ENCODE data around the gene CFTR.

The CFTR gene

DNA sequence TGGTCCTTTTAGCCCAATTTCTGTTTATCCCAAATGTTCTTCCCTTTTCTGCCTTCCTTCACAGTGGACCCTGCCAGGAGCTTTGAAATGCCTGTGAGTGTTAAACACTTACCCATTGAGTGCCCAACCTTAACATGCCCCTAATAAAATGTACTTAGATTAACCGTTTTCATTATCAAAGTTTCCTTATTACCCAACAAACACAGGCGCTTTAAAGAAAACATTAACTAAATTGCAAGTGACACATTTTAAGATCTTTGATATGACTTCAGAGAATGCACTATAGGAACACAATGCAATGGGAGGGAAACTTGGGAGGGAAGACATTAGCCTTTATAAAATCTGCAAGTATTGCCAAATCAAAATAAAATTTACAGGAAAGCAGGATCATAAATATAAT, 177.0 kb downstream of the CFTR start:
- no peak for DNase-seq

DNA sequence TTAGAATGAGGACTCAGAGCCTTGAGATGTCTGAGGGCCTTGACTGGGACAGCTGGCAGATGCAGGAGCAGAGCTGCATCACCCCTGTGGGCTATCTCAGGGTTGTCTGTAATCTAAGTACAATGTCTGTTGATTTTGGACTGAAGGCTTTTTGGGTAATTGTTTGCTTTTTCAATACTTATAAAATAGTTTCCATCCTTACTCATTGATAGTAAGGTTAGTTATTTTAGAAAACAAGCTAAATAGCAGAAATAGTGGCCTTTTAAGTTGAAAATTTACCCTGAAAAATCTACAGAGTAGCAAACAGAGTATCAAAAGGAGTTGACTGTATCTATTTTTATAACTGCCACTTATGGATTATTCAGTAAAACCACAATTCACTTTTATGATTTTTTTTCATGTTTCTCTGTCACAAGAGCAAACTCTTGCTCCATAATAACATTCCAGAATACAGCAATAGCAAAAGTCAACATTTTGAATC, 179.7 kb downstream of the CFTR start:
- DNase-seq = no peak

DNA sequence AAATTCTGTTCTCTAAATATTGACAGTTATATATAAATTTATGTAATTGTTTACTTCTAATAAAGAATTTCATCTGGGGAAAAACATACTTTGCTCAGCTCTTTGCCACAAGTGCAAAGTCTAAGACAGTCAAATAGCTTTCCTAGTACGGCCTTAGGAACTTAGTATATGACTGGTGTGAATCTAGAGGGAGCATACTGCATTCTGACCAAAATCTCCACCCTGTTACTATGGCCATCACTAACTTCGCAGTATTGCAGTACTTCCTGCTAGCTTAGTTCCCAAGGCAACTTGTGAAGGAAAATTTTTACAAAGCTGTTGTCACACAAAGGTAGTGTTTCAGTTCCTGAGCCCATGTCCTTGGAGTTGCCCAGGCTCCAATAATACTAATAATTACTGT, 181.5 kb downstream of the CFTR start:
- DNase-seq = no peak

DNA sequence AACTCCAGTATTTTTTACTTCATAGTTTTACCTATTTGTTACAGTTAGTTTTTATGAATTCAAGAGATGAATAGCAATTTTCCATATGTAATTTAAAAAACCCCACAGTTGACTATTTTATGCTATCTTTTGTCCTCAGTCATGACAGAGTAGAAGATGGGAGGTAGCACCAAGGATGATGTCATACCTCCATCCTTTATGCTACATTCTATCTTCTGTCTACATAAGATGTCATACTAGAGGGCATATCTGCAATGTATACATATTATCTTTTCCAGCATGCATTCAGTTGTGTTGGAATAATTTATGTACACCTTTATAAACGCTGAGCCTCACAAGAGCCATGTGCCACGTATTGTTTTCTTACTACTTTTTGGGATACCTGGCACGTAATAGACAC, 184.2 kb downstream of the CFTR start:
- DNase-seq = no peak

DNA sequence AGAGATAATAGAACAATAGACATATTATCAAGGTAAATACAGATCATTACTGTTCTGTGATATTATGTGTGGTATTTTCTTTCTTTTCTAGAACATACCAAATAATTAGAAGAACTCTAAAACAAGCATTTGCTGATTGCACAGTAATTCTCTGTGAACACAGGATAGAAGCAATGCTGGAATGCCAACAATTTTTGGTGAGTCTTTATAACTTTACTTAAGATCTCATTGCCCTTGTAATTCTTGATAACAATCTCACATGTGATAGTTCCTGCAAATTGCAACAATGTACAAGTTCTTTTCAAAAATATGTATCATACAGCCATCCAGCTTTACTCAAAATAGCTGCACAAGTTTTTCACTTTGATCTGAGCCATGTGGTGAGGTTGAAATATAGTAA, 185.5 kb downstream of the CFTR start:
- DNase-seq = no peak

DNA sequence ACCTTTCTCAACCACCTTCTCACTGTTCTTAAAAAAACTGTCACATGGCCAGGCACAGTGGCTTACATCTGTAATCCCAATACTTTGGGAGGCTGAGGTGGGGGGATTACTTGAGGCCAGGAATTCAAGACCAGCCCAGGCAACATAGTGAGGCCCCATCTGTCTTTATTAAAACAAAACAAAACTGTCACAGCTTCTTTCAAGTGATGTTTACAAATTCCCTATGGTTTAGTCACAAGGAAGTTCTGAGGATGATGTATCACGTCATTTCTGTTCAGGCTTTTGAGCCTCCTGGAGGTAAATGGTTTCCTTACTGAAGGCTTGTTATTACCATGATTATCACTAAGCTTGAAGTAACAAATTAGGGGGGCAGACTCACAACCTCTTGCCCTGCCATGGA, 186.2 kb downstream of the CFTR start:
- peak; percentile 20 for DNase-seq

DNA sequence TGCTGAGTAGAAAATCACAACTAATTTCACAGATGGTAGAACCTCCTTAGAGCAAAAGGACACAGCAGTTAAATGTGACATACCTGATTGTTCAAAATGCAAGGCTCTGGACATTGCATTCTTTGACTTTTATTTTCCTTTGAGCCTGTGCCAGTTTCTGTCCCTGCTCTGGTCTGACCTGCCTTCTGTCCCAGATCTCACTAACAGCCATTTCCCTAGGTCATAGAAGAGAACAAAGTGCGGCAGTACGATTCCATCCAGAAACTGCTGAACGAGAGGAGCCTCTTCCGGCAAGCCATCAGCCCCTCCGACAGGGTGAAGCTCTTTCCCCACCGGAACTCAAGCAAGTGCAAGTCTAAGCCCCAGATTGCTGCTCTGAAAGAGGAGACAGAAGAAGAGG, 186.9 kb downstream of the CFTR start:
- DNase-seq = no peak

DNA sequence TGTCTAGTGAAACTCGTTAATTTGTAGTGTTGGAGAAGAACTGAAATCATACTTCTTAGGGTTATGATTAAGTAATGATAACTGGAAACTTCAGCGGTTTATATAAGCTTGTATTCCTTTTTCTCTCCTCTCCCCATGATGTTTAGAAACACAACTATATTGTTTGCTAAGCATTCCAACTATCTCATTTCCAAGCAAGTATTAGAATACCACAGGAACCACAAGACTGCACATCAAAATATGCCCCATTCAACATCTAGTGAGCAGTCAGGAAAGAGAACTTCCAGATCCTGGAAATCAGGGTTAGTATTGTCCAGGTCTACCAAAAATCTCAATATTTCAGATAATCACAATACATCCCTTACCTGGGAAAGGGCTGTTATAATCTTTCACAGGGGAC, 187.6 kb downstream of the CFTR start:
- no peak for DNase-seq

DNA sequence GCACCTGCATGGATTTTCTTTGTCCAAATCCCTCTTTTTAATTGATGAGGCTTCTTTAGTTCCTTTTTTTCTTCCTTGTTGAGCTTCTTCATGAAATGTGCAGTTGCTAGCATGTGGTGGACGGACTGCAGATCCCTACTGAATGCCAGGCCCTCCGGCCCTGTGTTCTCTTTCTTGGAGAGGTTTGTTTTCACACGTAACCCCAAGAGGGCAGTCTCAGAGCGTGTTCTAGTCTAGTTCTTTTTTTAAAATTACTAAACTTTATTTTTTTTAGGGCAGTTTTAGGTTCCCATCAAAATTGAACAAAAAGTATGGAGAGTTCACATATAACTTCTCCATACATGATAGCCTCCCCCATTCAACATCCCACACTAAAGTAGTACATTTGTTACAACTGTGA, 190.0 kb downstream of the CFTR start:
- DNase-seq = no peak

DNA sequence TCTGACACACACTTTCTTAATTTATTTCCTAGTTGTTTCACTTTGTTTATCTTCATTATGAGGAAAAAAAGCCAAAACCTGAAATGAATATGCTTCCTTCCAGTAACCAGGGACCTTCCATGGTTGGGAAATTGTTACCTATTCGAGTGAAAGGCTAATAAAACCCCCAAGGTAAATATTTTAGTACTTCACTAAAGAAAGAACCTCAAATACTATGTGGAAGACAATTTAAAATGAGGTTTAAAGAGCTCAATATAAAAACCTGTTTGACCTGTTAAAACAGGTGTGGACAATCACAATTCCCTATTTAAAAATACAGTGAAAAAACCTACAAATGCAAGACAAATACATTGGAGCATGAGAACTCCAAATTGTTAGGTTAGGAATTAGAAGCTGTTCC, 192.6 kb downstream of the CFTR start:
- no peak for DNase-seq

DNA sequence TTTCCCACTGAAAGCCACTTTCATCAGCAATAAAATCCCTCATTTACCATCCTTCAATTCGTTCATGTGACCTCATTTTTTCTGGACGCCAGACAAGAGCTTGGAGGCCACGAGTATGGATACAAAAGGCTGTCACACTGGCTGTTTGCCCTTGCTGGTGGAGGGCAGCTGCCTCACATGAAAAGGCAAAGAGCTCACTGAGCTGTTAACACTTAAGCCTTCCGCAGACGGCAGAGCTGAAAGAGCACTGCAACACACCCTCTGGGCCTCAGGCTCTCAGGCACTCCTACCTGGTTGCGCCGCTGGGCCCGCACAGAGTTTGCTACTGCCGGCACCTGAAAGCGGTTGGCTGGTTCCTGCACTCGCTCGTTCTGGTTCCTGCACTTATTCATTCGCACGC, 193.5 kb downstream of the CFTR start:
- DNase-seq = no peak

DNA sequence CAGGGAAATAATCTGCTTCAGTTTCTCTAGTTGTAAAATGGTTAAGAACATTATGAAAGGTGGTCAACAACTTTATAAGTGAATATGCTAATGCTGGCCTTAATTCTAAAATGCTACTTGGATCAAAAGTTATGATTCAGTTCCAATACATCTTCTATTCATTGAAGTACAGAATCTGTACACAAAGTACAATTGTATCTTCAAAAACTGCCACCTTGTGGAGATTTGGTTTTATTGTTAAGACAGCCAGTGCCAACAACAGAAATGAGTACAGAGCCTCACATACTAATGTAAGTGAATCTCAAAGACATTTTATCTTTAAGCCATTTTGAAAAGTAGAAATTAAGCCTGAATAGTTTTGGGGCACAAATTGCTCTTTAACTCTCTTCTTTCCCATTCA, 194.0 kb downstream of the CFTR start:
- DNase-seq = peak; percentile 22

DNA sequence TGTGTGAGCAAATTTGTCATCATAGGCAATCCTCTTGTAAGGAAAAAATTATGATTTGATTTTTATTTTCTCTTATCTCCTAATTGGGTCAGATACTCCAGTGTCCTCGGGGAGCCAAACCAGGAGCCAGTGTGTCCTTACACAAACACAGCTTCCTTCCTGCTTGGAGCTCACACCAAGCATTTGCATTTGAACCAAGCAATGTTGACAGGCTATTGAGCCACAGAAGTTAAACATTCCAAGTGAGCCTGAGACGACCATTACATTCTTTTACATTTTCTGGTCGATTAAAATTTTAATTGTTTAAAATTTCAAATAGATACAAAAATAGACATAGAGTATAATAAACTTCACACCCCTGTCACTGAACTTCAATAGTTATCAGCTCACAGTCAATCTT, 194.8 kb downstream of the CFTR start:
- no peak for DNase-seq

DNA sequence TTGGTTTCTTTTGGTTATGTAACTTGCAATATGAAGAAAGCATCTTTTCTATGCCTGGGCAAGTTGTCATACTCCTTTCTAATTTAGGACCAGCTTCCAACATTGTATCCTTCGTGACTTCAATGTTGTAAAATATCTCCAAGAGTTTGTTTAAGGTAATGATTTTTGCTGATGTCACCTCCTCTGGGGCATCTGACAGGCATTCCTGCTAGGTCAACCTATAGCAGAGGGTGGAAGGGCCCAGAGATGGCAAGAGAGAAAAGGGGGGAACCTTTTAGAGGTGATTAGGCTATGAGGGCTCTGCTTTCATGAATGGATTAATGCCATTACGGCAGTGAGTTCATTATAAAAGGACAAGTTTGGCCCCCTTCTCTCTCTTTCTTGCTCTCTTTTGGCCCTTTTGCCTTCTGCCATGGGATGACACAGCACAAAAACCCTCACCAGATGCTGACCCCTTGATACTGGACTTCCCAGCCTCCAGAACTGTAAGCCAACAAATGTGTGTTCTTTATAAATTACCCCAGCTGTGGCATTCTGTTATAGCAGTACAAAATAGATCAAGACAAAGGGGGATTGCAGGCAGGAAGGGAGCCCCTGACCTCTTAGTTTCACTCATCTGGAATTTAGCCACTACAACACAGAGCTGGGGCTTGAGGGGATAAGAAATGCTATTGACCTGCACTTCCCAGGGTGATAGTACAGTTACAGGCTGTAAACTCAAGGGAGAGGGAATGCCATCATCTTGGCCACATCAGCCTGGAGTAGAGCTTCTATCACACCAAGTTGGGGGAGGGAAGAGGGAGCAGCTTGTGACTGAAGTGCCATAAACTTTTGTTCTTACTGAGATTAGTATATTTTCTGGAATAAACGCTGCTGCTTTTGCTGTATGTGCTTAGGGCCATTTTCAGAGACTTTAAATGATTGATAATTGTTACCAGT, 195.9 kb downstream of the CFTR start:
- no peak for DNase-seq

DNA sequence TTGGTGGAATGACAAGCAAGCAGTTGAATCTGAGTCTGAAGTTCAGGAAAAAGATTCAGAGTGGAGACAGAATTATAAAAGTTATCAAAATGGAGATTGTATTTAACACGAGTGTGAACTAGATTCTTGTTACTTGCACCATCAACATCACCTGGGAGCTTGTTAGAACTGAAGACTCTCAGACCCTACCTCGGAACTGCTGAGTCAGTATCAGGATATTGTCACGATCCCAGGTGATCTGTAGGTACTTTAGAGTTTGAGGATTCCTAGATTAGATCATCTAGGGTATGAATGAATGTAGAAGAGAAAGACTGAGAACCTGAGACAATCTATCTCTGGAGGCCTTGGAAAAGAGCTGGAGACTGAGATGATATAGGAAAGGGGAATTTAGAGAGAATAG, 199.3 kb downstream of the CFTR start:
- no peak for DNase-seq

DNA sequence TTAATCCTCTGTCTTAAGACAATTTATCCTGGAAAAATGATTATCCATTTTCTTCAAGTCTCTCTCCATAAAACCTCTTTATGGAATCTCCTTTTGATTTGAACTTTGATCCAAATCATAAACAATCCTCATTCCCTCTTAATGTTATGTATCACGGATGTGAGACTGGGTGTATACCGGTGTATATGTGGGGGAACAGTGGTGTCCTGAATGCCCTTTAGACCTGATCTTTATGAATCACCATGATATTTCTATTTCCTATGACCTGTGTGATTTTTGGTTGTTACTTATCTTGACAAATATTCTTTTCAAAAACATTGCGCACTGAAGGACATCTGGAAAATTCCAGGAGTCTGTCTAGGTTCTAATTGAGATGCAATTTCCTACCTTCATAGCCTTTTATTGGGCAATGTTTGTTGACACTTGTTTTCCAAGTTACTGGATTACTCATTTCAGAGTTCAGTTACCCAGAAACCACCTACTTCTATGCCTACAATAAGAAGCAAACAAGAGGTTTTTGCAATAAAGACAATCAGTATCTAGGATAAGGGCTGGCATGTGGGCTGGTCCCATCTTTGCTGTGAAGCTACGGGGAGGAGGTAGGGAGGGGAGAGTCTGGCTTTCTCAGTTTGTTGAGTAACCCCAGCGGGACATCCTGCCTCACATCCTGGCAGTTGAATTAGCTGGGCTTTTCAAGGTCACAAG, 203.0 kb downstream of the CFTR start:
- no peak for DNase-seq

DNA sequence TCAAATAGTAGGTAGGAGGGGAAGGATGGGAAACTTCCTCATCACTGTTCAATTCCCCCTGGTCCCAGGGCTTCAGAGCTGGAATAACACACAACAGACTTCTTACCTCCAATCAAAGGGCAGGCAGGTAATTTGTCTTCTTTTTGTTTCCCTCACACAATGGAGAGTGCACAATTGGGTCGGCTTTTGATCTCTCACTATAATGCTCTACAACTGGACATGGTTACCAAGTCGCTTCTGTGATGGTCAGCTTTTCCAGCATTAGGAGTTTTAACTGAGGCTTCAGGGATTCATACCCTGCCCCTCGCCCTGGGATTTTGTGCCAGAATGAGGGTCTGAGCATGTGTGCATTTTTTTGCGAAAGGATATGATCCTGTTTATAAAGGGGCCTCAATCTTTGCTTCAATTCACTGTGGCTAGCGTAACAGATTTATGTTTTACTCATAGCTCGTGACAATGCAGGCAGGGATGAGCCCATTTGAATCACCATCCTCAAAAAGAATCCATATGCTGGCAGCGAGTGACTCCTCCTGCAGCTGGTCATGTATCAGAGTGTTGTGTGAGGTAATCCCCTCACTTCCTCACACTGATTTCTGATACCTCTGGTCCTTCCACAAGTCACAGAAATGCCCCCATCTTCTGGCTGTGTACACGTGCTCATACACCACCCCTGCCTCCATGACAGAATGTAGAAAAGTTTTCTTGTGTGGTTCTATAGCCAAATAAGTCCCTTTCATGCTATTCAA, 203.8 kb downstream of the CFTR start:
- DNase-seq = no peak

DNA sequence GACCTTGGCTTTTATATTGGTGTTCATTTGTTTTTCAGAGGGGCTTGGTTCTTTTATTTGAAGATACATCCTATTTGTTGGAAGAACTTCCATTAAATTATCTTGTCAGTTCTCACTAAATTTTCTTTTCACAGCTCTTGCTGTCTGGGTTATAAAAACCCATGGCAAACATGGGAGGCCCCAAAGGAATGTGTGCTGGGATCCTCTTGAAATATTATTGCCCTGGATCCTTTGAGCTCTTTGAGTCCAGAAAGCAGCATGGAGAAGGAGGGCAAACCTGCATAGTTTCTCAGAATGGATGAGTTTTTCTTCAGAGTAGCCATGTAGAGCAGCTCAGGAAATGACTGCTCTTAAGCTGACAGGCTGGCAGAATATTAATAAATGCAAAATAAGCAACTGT, 206.0 kb downstream of the CFTR start:
- no peak for DNase-seq

DNA sequence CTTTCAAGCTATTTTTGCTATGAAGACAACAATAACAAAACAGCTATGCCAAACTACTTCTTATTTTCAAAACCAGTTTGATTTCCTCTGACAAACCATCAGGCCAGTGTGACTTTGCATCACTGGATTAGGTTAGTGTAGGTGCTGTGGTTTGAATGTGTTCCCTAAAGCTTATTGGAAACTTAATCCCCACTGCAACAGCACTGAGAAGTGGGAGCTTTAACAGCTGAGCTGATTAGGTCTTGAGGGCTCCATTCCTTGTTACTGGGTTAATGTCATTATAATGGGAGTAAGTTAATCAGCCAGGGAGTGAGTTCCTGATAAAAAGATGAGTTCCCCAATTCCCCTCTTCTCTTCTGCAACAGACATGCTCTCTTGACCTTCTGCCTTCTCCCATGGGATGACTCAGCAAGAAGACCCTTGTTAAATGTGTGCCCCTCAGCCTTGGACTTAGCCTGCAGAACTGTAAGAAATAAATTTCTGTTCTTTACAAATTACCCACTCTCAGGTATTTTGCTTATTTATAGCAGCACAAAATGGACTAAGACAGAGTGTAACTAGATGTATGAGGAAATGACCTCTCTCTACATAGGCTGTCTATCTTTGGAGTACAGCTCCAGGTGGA, 206.6 kb downstream of the CFTR start:
- no peak for DNase-seq

DNA sequence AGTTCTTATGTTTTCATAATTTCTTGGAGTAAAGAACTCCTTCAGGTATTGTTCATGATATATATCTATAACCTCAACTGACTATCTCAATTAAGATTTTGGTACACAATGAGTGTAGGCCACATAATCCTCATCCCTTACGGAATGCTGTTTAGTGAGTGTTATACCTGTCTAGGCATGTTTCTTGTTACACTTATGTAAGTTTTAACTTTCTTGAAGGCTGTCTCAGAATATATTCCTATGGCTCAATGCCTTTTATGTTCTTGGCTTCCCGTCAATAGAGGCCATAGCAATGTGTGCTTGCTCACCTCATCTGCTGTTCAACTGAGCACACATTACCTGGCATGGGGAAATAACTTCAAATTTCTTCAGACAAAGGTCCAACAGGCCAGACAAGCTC, 208.3 kb downstream of the CFTR start:
- DNase-seq = no peak

DNA sequence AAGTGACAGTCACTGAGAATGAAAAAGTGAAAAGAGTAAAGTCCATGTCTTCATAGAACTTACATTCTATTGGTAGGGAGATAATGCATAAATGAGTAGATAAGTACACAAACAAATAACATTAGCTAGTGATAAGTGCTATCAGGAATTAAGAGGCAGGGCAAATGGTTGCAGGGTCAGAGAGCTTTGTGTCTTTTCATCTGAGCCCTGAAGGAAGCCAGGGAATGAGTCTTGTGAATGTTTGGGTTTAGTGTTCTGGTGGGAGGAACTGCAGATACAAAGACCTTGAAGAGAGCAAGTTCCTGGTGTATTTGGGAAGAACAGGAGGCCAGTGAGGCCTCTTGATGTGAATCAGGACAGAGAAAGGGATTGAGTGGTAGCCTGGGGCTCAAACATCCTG, 209.6 kb downstream of the CFTR start:
- DNase-seq = no peak

DNA sequence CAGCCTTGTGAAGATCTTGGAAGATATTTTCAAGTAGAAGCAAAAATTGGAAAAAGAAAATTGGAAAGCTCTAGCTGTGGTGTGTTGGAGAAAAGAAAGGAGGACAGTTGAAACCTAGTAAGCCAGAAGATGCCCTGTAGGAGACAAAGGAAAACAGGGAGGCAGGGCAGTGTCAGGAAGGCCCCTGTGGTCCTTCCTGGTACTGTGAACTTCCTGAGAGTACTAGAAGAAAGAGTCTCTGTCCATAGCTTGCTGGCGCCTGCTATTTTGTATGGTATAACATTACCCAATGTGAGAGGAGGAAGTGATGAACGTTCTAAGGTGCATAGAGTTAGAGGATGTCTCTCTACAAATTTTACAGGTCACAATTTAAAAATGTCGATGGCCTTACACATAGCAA, 210.3 kb downstream of the CFTR start:
- no peak for DNase-seq

DNA sequence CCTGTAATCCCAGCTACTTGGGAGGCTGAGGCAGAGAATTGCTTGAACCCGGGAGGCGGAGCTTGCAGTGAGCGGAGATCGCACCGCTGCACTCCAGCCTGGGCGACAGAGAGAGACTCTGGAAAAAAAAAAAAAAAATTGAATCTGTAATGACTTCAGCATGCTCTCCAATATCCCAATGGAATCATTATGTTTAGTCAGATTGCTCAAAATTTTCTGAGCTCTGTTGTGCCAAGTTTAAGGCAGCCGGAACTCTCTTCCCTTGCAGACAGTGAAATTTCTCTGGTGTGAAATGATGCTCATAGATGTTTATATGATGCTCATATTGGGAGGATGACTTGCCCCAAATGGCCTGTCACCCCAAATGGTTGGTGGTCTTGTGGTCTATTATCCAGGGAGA, 212.5 kb downstream of the CFTR start:
- DNase-seq = no peak

Measured in fibroblast of skin of right quadriceps (primary cell).